GM18498 (cell line): ENCODE results near the gene ASF1B.
A peak's percentile ranks its signal among the peaks of the same experiment; 100 is the strongest.

Experiments
- ATAC-seq: cut with Tn5 transposase; IDR thresholded peaks from one replicate; pipeline ENCODE4 v1.9.1; 2021; ENCODE audit warnings: mild to moderate bottlenecking, moderate library complexity; ENCODE audit not compliant: unreplicated experiment

The ASF1B gene

GRCh38 chr19:14112051-14112808 is 24.2 kb downstream of the ASF1B start:
- no peak for ATAC-seq

GRCh38 chr19:14111486-14111885 is 24.9 kb downstream of the ASF1B start:
- no peak for ATAC-seq

- ATAC-seq, result no peak
These were observed 25.7 kb downstream of the ASF1B start for GRCh38 chr19:14110650-14111049.

GRCh38 chr19:14107581-14108461 is 28.6 kb downstream of the ASF1B start:
- ATAC-seq, result no peak

GRCh38 chr19:14106840-14107239 is 29.5 kb downstream of the ASF1B start:
- no peak for ATAC-seq

- no peak for ATAC-seq
These were observed 30.7 kb downstream of the ASF1B start for GRCh38 chr19:14105680-14106079.

GRCh38 chr19:14103310-14103709 is 33.1 kb downstream of the ASF1B start:
- ATAC-seq, result no peak

GRCh38 chr19:14102756-14103155 is 33.6 kb downstream of the ASF1B start:
- no peak for ATAC-seq

- no peak for ATAC-seq
These were observed 34.2 kb downstream of the ASF1B start for GRCh38 chr19:14102102-14102696.

- ATAC-seq, result no peak
These were observed 35.3 kb downstream of the ASF1B start for GRCh38 chr19:14101003-14101545.

GRCh38 chr19:14097532-14098151 is 38.7 kb downstream of the ASF1B start:
- no peak for ATAC-seq

GRCh38 chr19:14096272-14096992 is 40.0 kb downstream of the ASF1B start:
- no peak for ATAC-seq

GRCh38 chr19:14094854-14095253 is 41.5 kb downstream of the ASF1B start:
- ATAC-seq, result no peak

GRCh38 chr19:14093117-14093823 is 43.1 kb downstream of the ASF1B start:
- no peak for ATAC-seq

- peak; percentile 9 for ATAC-seq
These were observed 44.5 kb downstream of the ASF1B start for GRCh38 chr19:14091813-14092462.

- peak; percentile 63 for ATAC-seq
These were observed 45.1 kb downstream of the ASF1B start for GRCh38 chr19:14091081-14091812.

GRCh38 chr19:14090509-14091080 is 45.8 kb downstream of the ASF1B start, which contains the start of gene SAMD1:
Gene SAMD1, minus strand, starts transcription at chr19:14090751.
- ATAC-seq, result peak; percentile 48
